Gastrocnemius medialis (tissue), 4 donors: ENCODE measurements around the gene HELZ2.

Experiments used
- CTCF ChIP-seq, 5 experiments: fragments of 450-650 bp in 3 of 5; fragments of 200-600 bp in 2 of 5; sonication (generic) in 2 of 5; IDR thresholded peaks in 4 of 5; conservative IDR thresholded peaks in 1 of 5; 1 replicate in 4 of 5; 2 replicates in 1 of 5; pipeline ENCODE4 v1.5.1; 2016 to 2019; ENCODE audit warnings: antibody characterized with exemption in 5 of 5, mild to moderate bottlenecking in 3 of 5, moderate library complexity in 3 of 5
- POLR2A ChIP-seq, 2 donors: fragments of 450-650 bp; IDR thresholded peaks; one replicate each; pipeline ENCODE4 v1.6.1; 2017; ENCODE audit warnings: antibody characterized with exemption in 2 of 2, mild to moderate bottlenecking in 2 of 2, moderate library complexity in 2 of 2

GRCh38 chr20:63540417-63541186 lies 33.4 kb downstream of the HELZ2 start:
- TF ChIP-seq CTCF (IDR thresholded peaks at IDR 0.05 in 4 of 5, conservative IDR thresholded peaks at IDR 0.05 in 1 of 5) (no peak), POLR2A (IDR thresholded peaks at IDR 0.05) (no peak)
